Stomach (tissue), 9 donors: ENCODE results near the gene MAIP1. TPM values are rescaled to one million over a fixed set of nuclear protein-coding genes. Genes with fewer than 3 reads are reported as not detected.

ENCODE experiments used
- DNase-seq, 2 donors: peaks; one replicate each; pipeline versions ENCODE4 v3.0.0 to v3.0.0-alpha.2; 2013 to 2019
- H3K27ac ChIP-seq, 5 donors: fragments of 200-600 bp in 4 of 5; sonication (generic) in 4 of 5; one replicate each; pipeline ENCODE4 v1.5.1; 2013 to 2019; ENCODE audit warnings: mild to moderate bottlenecking in 1 of 5, moderate library complexity in 1 of 5
- H3K27me3 ChIP-seq, 3 donors: fragments of 200-600 bp; sonication (generic); one replicate each; pipeline ENCODE4 v1.5.1; 2017 to 2019; ENCODE audit warnings: mixed run types in 1 of 3
- H3K36me3 ChIP-seq, 4 donors: fragments of 200-600 bp; sonication (generic); 1 replicate in 3 of 4; 2 replicates in 1 of 4; pipeline ENCODE4 v1.5.1; 2016 to 2019
- H3K4me1 ChIP-seq, 4 donors: fragments of 200-600 bp; sonication (generic); one replicate each; pipeline ENCODE4 v1.5.1; 2016 to 2019
- H3K4me3 ChIP-seq, 4 donors: fragments of 200-600 bp; sonication (generic) in 3 of 4; one replicate each; pipeline ENCODE4 v1.5.1; 2016 to 2019; ENCODE audit warnings: mild to moderate bottlenecking in 1 of 4
- H3K9me3 ChIP-seq, 4 donors: fragments of 200-600 bp; sonication (generic); one replicate each; pipeline ENCODE4 v1.5.1; 2016 to 2019
- EP300 ChIP-seq: sonication (generic); formaldehyde crosslinking; IDR thresholded peaks from one replicate; pipeline ENCODE4 v1.6.1; 2017; ENCODE audit warnings: antibody characterized with exemption
- POLR2A ChIP-seq, 4 donors: fragments of 450-650 bp; IDR thresholded peaks; one replicate each; pipeline ENCODE4 v1.6.1; 2016; ENCODE audit warnings: antibody characterized with exemption in 4 of 4, control low read depth in 2 of 4, mild to moderate bottlenecking in 1 of 4, moderate library complexity in 1 of 4
- POLR2AphosphoS5 ChIP-seq, 3 donors: sonication (generic); formaldehyde crosslinking; IDR thresholded peaks; one replicate each; pipeline ENCODE4 v1.6.1; 2016; ENCODE audit warnings: antibody characterized with exemption in 3 of 3
- WGBS, 5 donors: extraction: QIAGEN DNeasy Blood & Tissue Kit in 3 of 5; methylation state at CpG; one replicate each; pipeline versions ENCODE4 v1.1.5 to v1.1.7; 2013 to 2018; 5-methylcytosine and 5-hydroxymethylcytosine counted together
- intact Hi-C: fragments of 100-400 bp; cut with DNase I; formaldehyde crosslinking; loops from one replicate; pipeline ENCODE4 v1.15.1; 2023; ENCODE audit warnings: low total_unique reads
- polyA plus RNA-seq, 3 donors: library from polyadenylated mRNA; stranded (reverse); fragments of 200-250 nt; gene quantifications; one replicate each; pipeline ENCODE4 v1.2.3, GENCODE V29; 2013
- total RNA-seq, 5 donors: library from RNA; depleted of rRNA; stranded (reverse); fragments of >200 nt; gene quantifications; one replicate each; pipeline versions ENCODE4 v1.1.0 to v1.2.3, GENCODE V29; 2014 to 2016
- TF ChIP-seq, protein P1 (sequence below), 7 experiments: fragments of 450-650 bp in 4 of 7; fragments of 200-600 bp in 3 of 7; sonication (generic) in 3 of 7; IDR thresholded peaks; one replicate each; pipeline ENCODE4 v1.5.1; 2016 to 2019; ENCODE audit warnings: antibody characterized with exemption in 7 of 7, control low read depth in 2 of 7, mild to moderate bottlenecking in 1 of 7
- donor health status: healthy with polysubstance abuse.
- donor health status: Bipolar disorder and iron deficiency.
- donor health status: healthy.

MAIP1 gene
- total and polyA plus RNA-seq, 8 donors = 7.0 to 30.4 (median 22.9) TPM; not detected in 1

- TF ChIP-seq POLR2AphosphoS5 (IDR thresholded peaks at IDR 0.05) = no peak
- TF ChIP-seq EP300 = no peak
- TF ChIP-seq, protein P1, sequence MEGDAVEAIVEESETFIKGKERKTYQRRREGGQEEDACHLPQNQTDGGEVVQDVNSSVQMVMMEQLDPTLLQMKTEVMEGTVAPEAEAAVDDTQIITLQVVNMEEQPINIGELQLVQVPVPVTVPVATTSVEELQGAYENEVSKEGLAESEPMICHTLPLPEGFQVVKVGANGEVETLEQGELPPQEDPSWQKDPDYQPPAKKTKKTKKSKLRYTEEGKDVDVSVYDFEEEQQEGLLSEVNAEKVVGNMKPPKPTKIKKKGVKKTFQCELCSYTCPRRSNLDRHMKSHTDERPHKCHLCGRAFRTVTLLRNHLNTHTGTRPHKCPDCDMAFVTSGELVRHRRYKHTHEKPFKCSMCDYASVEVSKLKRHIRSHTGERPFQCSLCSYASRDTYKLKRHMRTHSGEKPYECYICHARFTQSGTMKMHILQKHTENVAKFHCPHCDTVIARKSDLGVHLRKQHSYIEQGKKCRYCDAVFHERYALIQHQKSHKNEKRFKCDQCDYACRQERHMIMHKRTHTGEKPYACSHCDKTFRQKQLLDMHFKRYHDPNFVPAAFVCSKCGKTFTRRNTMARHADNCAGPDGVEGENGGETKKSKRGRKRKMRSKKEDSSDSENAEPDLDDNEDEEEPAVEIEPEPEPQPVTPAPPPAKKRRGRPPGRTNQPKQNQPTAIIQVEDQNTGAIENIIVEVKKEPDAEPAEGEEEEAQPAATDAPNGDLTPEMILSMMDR (IDR thresholded peaks at IDR 0.05) = no peak
- TF ChIP-seq POLR2A (IDR thresholded peaks at IDR 0.05) = no peak
- H3K9me3 ChIP-seq = no peaks in the 10 kb centered on the region
- no peaks in the 10 kb centered on the region for H3K27me3 ChIP-seq
- WGBS, 5 donors = 94 to 98% (median 95%) methylated on average over 2 of the region's 2 CpGs
- H3K36me3 ChIP-seq = no peaks in the 10 kb centered on the region
- no peak overlapping the region for H3K27ac ChIP-seq
- no peak for DNase-seq
- no peak overlapping the region for H3K4me3 ChIP-seq
- peaks cover 0 to 6% (median 0%) of the 10 kb centered on the region in 4 donors for H3K4me1 ChIP-seq
- intact Hi-C loops = no loop called here
Observed at GRCh38 chr2:199991691-199992090, 36.3 kb downstream of the MAIP1 start.

- intact Hi-C loops = no loop called here
- H3K4me1 ChIP-seq = peaks cover 0 to 6% (median 0%) of the 10 kb centered on the region in 4 donors
- TF ChIP-seq POLR2A (IDR thresholded peaks at IDR 0.05) = no peak
- no peak overlapping the region for H3K27ac ChIP-seq
- H3K4me3 ChIP-seq = no peak overlapping the region
- WGBS, 5 donors = 85 to 97% (median 95%) methylated on average over 3 of the region's 3 CpGs
- H3K9me3 ChIP-seq = no peaks in the 10 kb centered on the region
- H3K36me3 ChIP-seq = no peaks in the 10 kb centered on the region
- H3K27me3 ChIP-seq = no peaks in the 10 kb centered on the region
- DNase-seq = no peak
Observed at GRCh38 chr2:199992296-199992695, 36.9 kb downstream of the MAIP1 start.

DNA sequence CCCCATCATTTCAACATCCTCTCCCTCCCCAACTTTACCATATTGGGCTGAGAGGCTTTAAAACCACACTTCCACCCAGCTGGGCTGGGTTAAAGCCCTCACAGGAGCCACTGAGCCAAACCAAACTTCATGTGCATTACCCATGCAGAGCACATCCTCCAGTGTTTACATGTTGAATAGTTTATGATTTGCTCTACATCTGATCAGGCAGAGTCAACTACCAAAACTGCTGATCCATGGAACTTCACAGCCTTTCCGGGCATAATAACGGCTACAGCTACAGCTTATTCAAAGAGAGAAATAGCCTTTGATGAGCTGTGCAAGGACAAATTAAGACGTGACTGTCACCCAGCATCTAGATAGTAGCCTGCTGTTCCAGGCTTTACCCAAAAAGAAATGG, 39.0 kb downstream of the MAIP1 start:
- no peak for TF ChIP-seq EP300
- TF ChIP-seq POLR2A (IDR thresholded peaks at IDR 0.05) = no peak
- TF ChIP-seq POLR2AphosphoS5 (IDR thresholded peaks at IDR 0.05) = no peak
- TF ChIP-seq, protein P1 (IDR thresholded peaks at IDR 0.05) = no peak
- intact Hi-C loops = no loop called here
- Histone ChIP-seq H3K27me3 (no peaks in the 10 kb centered on the region), H3K4me1 (no peaks in the 10 kb centered on the region), H3K4me3 (no peak overlapping the region), H3K36me3 (no peaks in the 10 kb centered on the region), H3K9me3 (no peaks in the 10 kb centered on the region), H3K27ac (no peak overlapping the region)
- WGBS, 5 donors = 74 to 85% (median 79%) methylated on average over 3 of the region's 3 CpGs
- no peak for DNase-seq

- 81 to 85% (median 84%) methylated on average over 2 of the region's 2 CpGs for WGBS, 5 donors
- intact Hi-C loops = no loop called here
- no peak overlapping the region for H3K4me3 ChIP-seq
- no peaks in the 10 kb centered on the region for H3K4me1 ChIP-seq
- DNase-seq = no peak
- no peaks in the 10 kb centered on the region for H3K27me3 ChIP-seq
- TF ChIP-seq POLR2AphosphoS5 (IDR thresholded peaks at IDR 0.05) (no peak), EP300 (no peak), POLR2A (IDR thresholded peaks at IDR 0.05) (no peak)
- TF ChIP-seq, protein P1 (IDR thresholded peaks at IDR 0.05) = no peak
- no peaks in the 10 kb centered on the region for H3K9me3 ChIP-seq
- no peak overlapping the region for H3K27ac ChIP-seq
- no peaks in the 10 kb centered on the region for H3K36me3 ChIP-seq
Observed at GRCh38 chr2:199994896-199995295, 39.5 kb downstream of the MAIP1 start.

- 81 to 96% (median 93%) methylated on average over 3 of the region's 3 CpGs for WGBS, 5 donors
- no peaks in the 10 kb centered on the region for H3K4me1 ChIP-seq
- DNase-seq = no peak
Observed at GRCh38 chr2:199997296-199997695, 41.9 kb downstream of the MAIP1 start.

More at GRCh38 chr2:199997296-199997695, 41.9 kb downstream of the MAIP1 start:
- TF ChIP-seq EP300 (no peak), POLR2A (IDR thresholded peaks at IDR 0.05) (no peak), POLR2AphosphoS5 (IDR thresholded peaks at IDR 0.05) (no peak)
- TF ChIP-seq, protein P1 (IDR thresholded peaks at IDR 0.05) = no peak
- no peak overlapping the region for H3K4me3 ChIP-seq
- no peaks in the 10 kb centered on the region for H3K36me3 ChIP-seq
- H3K27me3 ChIP-seq = no peaks in the 10 kb centered on the region
- no peak overlapping the region for H3K27ac ChIP-seq
- intact Hi-C loops = no loop called here
- no peaks in the 10 kb centered on the region for H3K9me3 ChIP-seq
